WTC11 (cell line): ENCODE measurements around the gene ZNF398. TPM values are rescaled to one million over a fixed set of nuclear protein-coding genes. Genes with fewer than 3 reads are reported as not detected.

Experiments
- ATAC-seq: fragments of 200-7000 bp; cut with Tn5 transposase; 2 replicates; pipeline ENCODE4 v1.10.0; 2021; ENCODE audit warnings: mild to moderate bottlenecking, moderate library complexity
- CTCF ChIA-PET: fragments of 300-600 bp; sonication (Branson Sonifier 250); formaldehyde crosslinking; loops from one replicate; lab custom pipeline; 2021; ENCODE audit warnings: antibody characterized with exemption; lab: Charles Lee
- POLR2A ChIA-PET: fragments of 350-600 bp; sonication (Branson Sonifier 250); formaldehyde crosslinking; loops from one replicate; lab custom pipeline; 2021; ENCODE audit warnings: antibody characterized with exemption; lab: Charles Lee
- DNase-seq: peaks from one replicate; pipeline ENCODE4 v3.0.0; 2021; ENCODE audit warnings: low spot score
- H3K27ac Mint-ChIP-seq: 2 replicates; pipeline ENCODE4 v1.8.0; 2021; ENCODE audit warnings: mixed read lengths
- H3K27me3 Mint-ChIP-seq: 2 replicates; pipeline ENCODE4 v1.8.0; 2021; ENCODE audit warnings: low read depth, mild to moderate bottlenecking, moderate library complexity, mixed read lengths
- H3K36me3 Mint-ChIP-seq: 2 replicates; pipeline ENCODE4 v1.8.0; 2021; ENCODE audit warnings: mixed read lengths
- H3K4me1 Mint-ChIP-seq: 2 replicates; pipeline ENCODE4 v1.8.0; 2022; ENCODE audit warnings: mixed read lengths
- H3K4me3 Mint-ChIP-seq: 2 replicates; pipeline ENCODE4 v1.8.0; 2021; ENCODE audit warnings: mild to moderate bottlenecking, moderate library complexity, mixed read lengths
- H3K9me3 Mint-ChIP-seq: 2 replicates; pipeline ENCODE4 v1.8.0; 2021; ENCODE audit warnings: mixed read lengths
- CBFB ChIP-seq: sonication (generic); formaldehyde crosslinking; IDR thresholded peaks from 2 replicates; pipeline ENCODE4 v1.8.1; 2022; ENCODE audit warnings: mild to moderate bottlenecking, low read depth, missing genetic modification reagents
- CREB1 ChIP-seq: sonication (generic); formaldehyde crosslinking; IDR thresholded peaks from 2 replicates; pipeline ENCODE4 v1.8.0; 2023; ENCODE audit warnings: mild to moderate bottlenecking, missing genetic modification reagents
- ELF4 ChIP-seq: sonication (generic); formaldehyde crosslinking; IDR thresholded peaks from 2 replicates; pipeline ENCODE4 v1.8.1; 2022; ENCODE audit warnings: low read depth, mild to moderate bottlenecking, moderate library complexity, missing genetic modification reagents
- ESRRA ChIP-seq: sonication (generic); formaldehyde crosslinking; IDR thresholded peaks from 2 replicates; pipeline ENCODE4 v1.8.1; 2022; ENCODE audit warnings: mild to moderate bottlenecking, missing genetic modification reagents, borderline replicate concordance
- FOXK1 ChIP-seq: sonication (generic); formaldehyde crosslinking; IDR thresholded peaks from 2 replicates; pipeline ENCODE4 v1.8.0; 2022; ENCODE audit warnings: mild to moderate bottlenecking, moderate library complexity, missing genetic modification reagents
- FOXP1 ChIP-seq: sonication (generic); formaldehyde crosslinking; IDR thresholded peaks from 2 replicates; pipeline ENCODE4 v1.8.0; 2022; ENCODE audit warnings: missing genetic modification reagents, mild to moderate bottlenecking, moderate library complexity, borderline replicate concordance
- GRHL2 ChIP-seq: fragments of 250-450 bp; sonication (Bioruptor Pico); IDR thresholded peaks from 2 replicates; pipeline ENCODE4 v1.8.0; 2022; ENCODE audit warnings: mild to moderate bottlenecking, moderate library complexity; ENCODE audit not compliant: insufficient replicate concordance, severe bottlenecking
- MAX ChIP-seq: sonication (generic); formaldehyde crosslinking; IDR thresholded peaks from 2 replicates; pipeline ENCODE4 v1.8.0; 2022; ENCODE audit warnings: mild to moderate bottlenecking, missing genetic modification reagents
- NFYB ChIP-seq: sonication (generic); formaldehyde crosslinking; conservative IDR thresholded peaks from 2 replicates; pipeline ENCODE4 v1.8.0; 2022; ENCODE audit warnings: low read depth, missing genetic modification reagents
- OVOL2 ChIP-seq: fragments of 250-450 bp; sonication (Bioruptor Pico); IDR thresholded peaks from 2 replicates; pipeline ENCODE4 v1.9.0; 2021; ENCODE audit warnings: mild to moderate bottlenecking, borderline replicate concordance
- PRDM15 ChIP-seq: sonication (generic); formaldehyde crosslinking; IDR thresholded peaks from 2 replicates; pipeline ENCODE4 v1.8.0; 2022; ENCODE audit warnings: missing genetic modification reagents
- SMAD4 ChIP-seq: sonication (generic); formaldehyde crosslinking; IDR thresholded peaks from 2 replicates; pipeline ENCODE4 v1.8.0; 2022; ENCODE audit warnings: mild to moderate bottlenecking, missing genetic modification reagents
- SP1 ChIP-seq: sonication (generic); formaldehyde crosslinking; conservative IDR thresholded peaks from 2 replicates; pipeline ENCODE4 v1.8.1; 2022; ENCODE audit warnings: missing genetic modification reagents
- TCF7 ChIP-seq: sonication (generic); formaldehyde crosslinking; IDR thresholded peaks from 2 replicates; pipeline ENCODE4 v1.8.0; 2022; ENCODE audit warnings: mild to moderate bottlenecking, low read depth, missing genetic modification reagents, moderate library complexity
- TEAD1 ChIP-seq: sonication (generic); formaldehyde crosslinking; IDR thresholded peaks from 2 replicates; pipeline ENCODE4 v1.8.0; 2022; ENCODE audit warnings: mild to moderate bottlenecking, missing genetic modification reagents
- ZBTB43 ChIP-seq: sonication (generic); formaldehyde crosslinking; IDR thresholded peaks from 2 replicates; pipeline ENCODE4 v1.8.1; 2023; ENCODE audit warnings: mild to moderate bottlenecking, missing genetic modification reagents
- ZNF263 ChIP-seq: sonication (generic); formaldehyde crosslinking; IDR thresholded peaks from 2 replicates; pipeline ENCODE4 v1.8.1; 2022; ENCODE audit warnings: low read depth, mild to moderate bottlenecking, moderate library complexity, missing genetic modification reagents
- ZNF512 ChIP-seq: sonication (generic); formaldehyde crosslinking; IDR thresholded peaks from 2 replicates; pipeline ENCODE4 v1.8.1; 2022; ENCODE audit warnings: missing genetic modification reagents, borderline replicate concordance
- total RNA-seq: library from RNA; stranded (reverse); gene quantifications from 3 replicates; pipeline ENCODE4 v1.2.3, GENCODE V29; 2021
- TF ChIP-seq, protein P1 (sequence below): fragments of 250-450 bp; sonication (Bioruptor Pico); IDR thresholded peaks from 2 replicates; pipeline ENCODE4 v1.8.0; 2021; ENCODE audit warnings: mild to moderate bottlenecking

Gene ZNF398
- total RNA-seq, 1 experiment from 2014 or later = 63.2 TPM

GRCh38 chr7:149214020-149214720, 66.9 kb downstream of the ZNF398 start (continued):
- TF ChIP-seq ZNF512 (CRISPR knock-in tag) = no peak
- no peak for TF ChIP-seq GRHL2 (CRISPR knock-in tag)
- TF ChIP-seq, all 79 proteins: peak for 0

- H3K27me3 Mint-ChIP-seq = no peaks in the 10 kb centered on the region
- H3K27ac Mint-ChIP-seq = no peak overlapping the region
- peaks cover 81% of the 10 kb centered on the region for H3K36me3 Mint-ChIP-seq
- POLR2A ChIA-PET = no interaction called here
- CTCF ChIA-PET = no interaction called here
- no peak for TF ChIP-seq FOXP1 (CRISPR knock-in tag)
- TF ChIP-seq CBFB (CRISPR knock-in tag) = no peak
- TF ChIP-seq ESRRA = no peak
- no peak for TF ChIP-seq ZBTB43
- no peak for TF ChIP-seq NFYB (CRISPR knock-in tag)
- TF ChIP-seq TEAD1 = no peak
- no peak for TF ChIP-seq ELF4 (CRISPR knock-in tag)
- no peak for TF ChIP-seq GRHL2 (CRISPR knock-in tag)
- TF ChIP-seq, protein P1, sequence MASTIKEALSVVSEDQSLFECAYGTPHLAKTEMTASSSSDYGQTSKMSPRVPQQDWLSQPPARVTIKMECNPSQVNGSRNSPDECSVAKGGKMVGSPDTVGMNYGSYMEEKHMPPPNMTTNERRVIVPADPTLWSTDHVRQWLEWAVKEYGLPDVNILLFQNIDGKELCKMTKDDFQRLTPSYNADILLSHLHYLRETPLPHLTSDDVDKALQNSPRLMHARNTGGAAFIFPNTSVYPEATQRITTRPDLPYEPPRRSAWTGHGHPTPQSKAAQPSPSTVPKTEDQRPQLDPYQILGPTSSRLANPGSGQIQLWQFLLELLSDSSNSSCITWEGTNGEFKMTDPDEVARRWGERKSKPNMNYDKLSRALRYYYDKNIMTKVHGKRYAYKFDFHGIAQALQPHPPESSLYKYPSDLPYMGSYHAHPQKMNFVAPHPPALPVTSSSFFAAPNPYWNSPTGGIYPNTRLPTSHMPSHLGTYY (CRISPR knock-in tag) = no peak
- no peak for TF ChIP-seq SMAD4
- no peak for TF ChIP-seq ZNF263 (CRISPR knock-in tag)
- TF ChIP-seq TCF7 = no peak
- no peak for TF ChIP-seq FOXK1 (CRISPR knock-in tag)
- TF ChIP-seq PRDM15 (CRISPR knock-in tag) = no peak
- TF ChIP-seq SP1 (CRISPR knock-in tag) = no peak
- TF ChIP-seq MAX = no peak
- no peak for TF ChIP-seq CREB1
- no peak for TF ChIP-seq OVOL2 (CRISPR knock-in tag)
- no peak for ATAC-seq
- H3K4me3 Mint-ChIP-seq = no peak overlapping the region
- DNase-seq = no peak
- peaks cover 13% of the 10 kb centered on the region for H3K4me1 Mint-ChIP-seq
- no peaks in the 10 kb centered on the region for H3K9me3 Mint-ChIP-seq
Observed at GRCh38 chr7:149216402-149216801, 69.1 kb downstream of the ZNF398 start.
